Ovary (tissue), 3 donors: ENCODE measurements around the gene ASPHD2.

Experiments
- CTCF ChIP-seq, 3 donors: fragments of 450-650 bp in 2 of 3; fragments of 200-600 bp in 1 of 3; IDR thresholded peaks; one replicate each; pipeline versions ENCODE4 v1.5.1 to v1.8.0; 2016 to 2022; ENCODE audit warnings: antibody characterized with exemption in 3 of 3, mild to moderate bottlenecking in 1 of 3
- EP300 ChIP-seq: sonication (generic); formaldehyde crosslinking; IDR thresholded peaks from one replicate; pipeline ENCODE4 v1.6.1; 2017; ENCODE audit warnings: antibody characterized with exemption
- POLR2A ChIP-seq: fragments of 450-650 bp; IDR thresholded peaks from one replicate; pipeline ENCODE4 v1.6.1; 2017; ENCODE audit warnings: antibody characterized with exemption, mild to moderate bottlenecking, moderate library complexity
- donor health status: DM: no; HTN: no; CAD: no.

- TF ChIP-seq CTCF (IDR thresholded peaks at IDR 0.05) (no peak), POLR2A (no peak), EP300 (no peak)
Measured at GRCh38 chr22:26466196-26466595, 37.1 kb downstream of the ASPHD2 start.
